Measurements from ENCODE around the gene TIMELESS.

GRCh38 chr12:56434828-56435227, 14.4 kb downstream of the TIMELESS start:
- no peak for TF ChIP-seq CTCF (IDR thresholded peaks at IDR 0.05 in 2 of 3, conservative IDR thresholded peaks at IDR 0.05 in 1 of 3; ENCODE audit: borderline replicate concordance in 1 of 3, insufficient read depth in 1 of 3, low read depth in 2 of 3, low read length in 2 of 3)
- TF ChIP-seq TCF7L2 (IDR thresholded peaks at IDR 0.05; ENCODE audit: borderline replicate concordance, extremely low read depth, insufficient read depth, insufficient read length): no peak
- no peak for TF ChIP-seq FOSL1 (IDR thresholded peaks at IDR 0.05; ENCODE audit: low read depth)
- TF ChIP-seq POLR2A (IDR thresholded peaks at IDR 0.05; ENCODE audit: borderline replicate concordance, extremely low read depth, insufficient read depth, insufficient read length): no peak
- TF ChIP-seq EZH2 (IDR thresholded peaks at IDR 0.05): no peak
- no peak for TF ChIP-seq EGR1 (IDR thresholded peaks at IDR 0.05; ENCODE audit: low read depth)
- no peak for TF ChIP-seq RAD21 (IDR thresholded peaks at IDR 0.05; ENCODE audit: low read depth)
- TF ChIP-seq CEBPB (IDR thresholded peaks at IDR 0.05; ENCODE audit: low read depth): no peak
- TF ChIP-seq MAX (IDR thresholded peaks at IDR 0.05): no peak
- no peak for TF ChIP-seq EZH2phosphoT487 (IDR thresholded peaks at IDR 0.05; ENCODE audit: borderline replicate concordance)
- TF ChIP-seq POLR2AphosphoS5 (IDR thresholded peaks at IDR 0.05; ENCODE audit: low read depth, low read length): no peak

All from HCT116 (cell line).